Measurements from ENCODE around the gene B4GALT2.
A peak's percentile ranks its signal among the peaks of the same experiment; 100 is the strongest.

The B4GALT2 gene

DNA sequence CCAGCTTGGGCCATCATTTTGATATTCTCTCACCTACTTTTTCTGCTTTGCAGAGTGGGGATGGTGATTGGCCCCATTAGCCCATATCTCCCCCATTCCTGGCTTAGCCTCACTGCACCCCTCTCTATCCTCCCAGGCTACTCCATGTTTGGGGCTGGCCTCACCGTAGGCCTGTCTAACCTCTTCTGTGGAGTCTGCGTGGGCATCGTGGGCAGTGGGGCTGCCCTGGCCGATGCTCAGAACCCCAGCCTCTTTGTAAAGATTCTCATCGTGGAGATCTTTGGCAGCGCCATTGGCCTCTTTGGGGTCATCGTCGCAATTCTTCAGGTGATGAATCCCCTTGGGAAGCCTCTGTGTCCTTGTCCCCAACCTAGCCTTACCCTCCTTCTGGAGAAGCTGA, 2.1 kb upstream of the B4GALT2 start:
- peaks cover 18% of the 10 kb centered on the region for H3K36me3 ChIP-seq (ENCODE audit: control insufficient read depth, insufficient read depth, low read length)
- H3K4me3 ChIP-seq (ENCODE audit: low read length) = no peak overlapping the region
- H3K4me1 ChIP-seq (ENCODE audit: control insufficient read depth, insufficient read depth, low read length) = peaks cover 11% of the 10 kb centered on the region
- H3K27me3 ChIP-seq (ENCODE audit: control insufficient read depth, insufficient read depth, low read length) = no peaks in the 10 kb centered on the region
- H3K27ac ChIP-seq (ENCODE audit: low read depth, low read length) = no peak overlapping the region
- no peak overlapping the region for H3K9ac ChIP-seq (ENCODE audit: low read length)

DNA sequence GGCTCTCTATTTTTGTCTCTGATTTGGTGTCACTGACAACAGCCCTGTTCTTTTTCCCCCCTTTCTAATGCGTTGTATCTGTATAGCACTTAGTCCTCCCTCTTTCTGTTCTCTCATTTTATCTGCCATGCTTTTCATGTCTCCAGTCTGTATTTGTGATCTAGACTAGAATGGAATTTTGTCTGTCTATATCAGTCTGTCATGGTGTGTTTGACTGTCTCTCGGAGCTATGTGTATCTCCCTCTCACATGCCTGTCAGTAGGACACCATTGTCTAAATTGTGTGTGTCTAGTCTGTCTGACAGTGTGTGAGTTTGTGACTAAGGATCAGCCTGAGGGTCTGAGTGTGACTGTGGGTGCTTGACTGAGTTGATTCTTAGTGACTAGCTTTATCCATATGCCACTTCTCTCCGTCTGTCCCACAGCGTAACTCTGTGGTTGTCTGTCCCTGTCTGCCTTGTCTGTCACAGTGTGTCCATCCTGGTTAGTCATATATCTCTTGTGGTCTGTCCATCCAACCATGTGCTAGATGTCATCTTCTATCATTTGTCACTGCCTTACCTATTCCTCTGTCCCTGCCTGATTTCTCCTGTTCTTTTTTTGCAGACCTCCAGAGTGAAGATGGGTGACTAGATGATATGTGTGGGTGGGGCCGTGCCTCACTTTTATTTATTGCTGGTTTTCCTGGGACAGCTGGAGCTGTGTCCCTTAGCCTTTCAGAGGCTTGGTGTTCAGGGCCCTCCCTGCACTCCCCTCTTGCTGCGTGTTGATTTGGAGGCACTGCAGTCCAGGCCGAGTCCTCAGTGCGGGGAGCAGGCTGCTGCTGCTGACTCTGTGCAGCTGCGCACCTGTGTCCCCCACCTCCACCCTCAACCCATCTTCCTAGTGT, 1.4 kb upstream of the B4GALT2 start:
- H3K27ac ChIP-seq (ENCODE audit: low read depth, low read length) = no peak overlapping the region
- peaks cover 15% of the 10 kb centered on the region for H3K36me3 ChIP-seq (ENCODE audit: control insufficient read depth, insufficient read depth, low read length)
- H3K9ac ChIP-seq (ENCODE audit: low read length) = no peak overlapping the region
- H3K4me1 ChIP-seq (ENCODE audit: control insufficient read depth, insufficient read depth, low read length) = peaks cover 11% of the 10 kb centered on the region
- H3K27me3 ChIP-seq (ENCODE audit: control insufficient read depth, insufficient read depth, low read length) = no peaks in the 10 kb centered on the region
- peak overlapping the region; percentile 31 for H3K4me3 ChIP-seq (ENCODE audit: low read length)

DNA sequence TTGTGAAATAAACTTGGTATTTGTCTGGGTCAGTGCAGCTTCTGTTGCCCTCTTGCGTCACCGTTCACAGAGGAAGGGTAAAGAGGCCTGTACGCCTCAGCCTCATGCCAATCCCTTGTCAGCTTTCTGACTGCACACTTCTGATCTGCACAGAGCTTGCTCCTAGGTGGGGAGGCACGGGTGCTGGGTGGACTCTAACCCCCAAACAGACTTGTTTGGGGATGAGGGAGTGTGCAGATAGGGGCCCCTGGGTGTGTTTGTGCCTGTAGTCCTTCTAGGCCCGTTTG, 803 bp upstream of the B4GALT2 start:
- Histone ChIP-seq H3K27me3 (ENCODE audit: control insufficient read depth, insufficient read depth, low read length) (no peaks in the 10 kb centered on the region), H3K27ac (ENCODE audit: low read depth, low read length) (no peak overlapping the region), H3K4me1 (ENCODE audit: control insufficient read depth, insufficient read depth, low read length) (peaks cover 11% of the 10 kb centered on the region), H3K4me3 (ENCODE audit: low read length) (peak overlapping the region; percentile 75), H3K9ac (ENCODE audit: low read length) (no peak overlapping the region), H3K36me3 (ENCODE audit: control insufficient read depth, insufficient read depth, low read length) (peaks cover 13% of the 10 kb centered on the region)

DNA sequence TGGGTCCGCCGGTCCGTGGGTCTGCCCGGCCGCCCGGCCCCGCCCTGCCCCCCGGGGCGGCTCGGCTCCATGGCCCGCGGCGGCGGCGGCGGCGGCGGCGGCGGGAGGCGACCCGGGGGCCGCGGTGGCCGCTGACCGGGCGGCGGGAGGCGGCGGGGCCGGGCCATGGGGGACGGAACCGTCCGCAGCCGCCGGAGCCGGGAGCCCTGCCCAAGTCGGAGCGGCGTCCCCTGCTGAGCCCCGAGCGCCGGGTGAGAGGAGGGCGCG, 184 bp downstream of the B4GALT2 start:
- H3K27ac ChIP-seq (ENCODE audit: low read depth, low read length) = no peak overlapping the region
- no peak overlapping the region for H3K9ac ChIP-seq (ENCODE audit: low read length)
- H3K36me3 ChIP-seq (ENCODE audit: control insufficient read depth, insufficient read depth, low read length) = peaks cover 13% of the 10 kb centered on the region

DNA sequence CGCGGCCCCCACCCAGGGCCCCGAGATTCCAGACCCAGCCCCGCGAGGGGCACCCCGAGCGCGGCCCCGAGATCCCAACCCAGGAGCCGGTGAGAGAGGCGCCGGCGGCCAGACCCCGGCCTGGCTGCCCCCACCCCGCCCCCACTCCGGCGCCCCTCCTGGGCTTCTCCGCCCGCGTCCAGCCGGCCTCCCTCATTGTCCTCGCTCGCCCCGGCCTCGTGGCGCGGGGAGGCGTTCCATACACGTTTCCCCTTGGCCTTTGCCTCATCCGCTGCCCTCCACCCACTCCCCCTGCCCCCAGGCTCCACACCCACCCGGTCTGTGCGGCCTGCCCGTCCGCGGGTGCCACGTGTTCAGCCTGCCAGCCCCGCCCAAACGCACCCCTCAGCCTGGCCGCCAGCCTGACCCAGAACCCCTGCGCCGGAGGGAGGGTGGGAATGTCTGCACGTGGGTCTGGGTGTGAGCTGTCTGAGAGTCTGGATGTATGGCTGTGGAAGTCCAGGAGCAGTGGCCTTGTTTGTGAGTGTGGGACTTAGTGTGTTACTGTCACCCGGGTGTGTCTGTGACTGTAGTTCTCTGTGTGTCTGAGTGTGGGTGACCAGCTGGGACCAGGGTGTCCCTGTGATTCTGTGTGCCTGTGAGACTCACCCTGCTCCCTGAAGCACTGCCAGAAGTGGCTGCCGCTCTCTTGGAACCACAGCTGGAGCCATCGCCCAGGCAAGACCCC, 681 bp downstream of the B4GALT2 start:
- no peaks in the 10 kb centered on the region for H3K27me3 ChIP-seq (ENCODE audit: control insufficient read depth, insufficient read depth, low read length)
- peak overlapping the region; percentile 45 for H3K9ac ChIP-seq (ENCODE audit: low read length)
- H3K4me1 ChIP-seq (ENCODE audit: control insufficient read depth, insufficient read depth, low read length) = peaks cover 11% of the 10 kb centered on the region
- H3K36me3 ChIP-seq (ENCODE audit: control insufficient read depth, insufficient read depth, low read length) = peaks cover 13% of the 10 kb centered on the region
- H3K4me3 ChIP-seq (ENCODE audit: low read length) = peak overlapping the region; percentile 58
- no peak overlapping the region for H3K27ac ChIP-seq (ENCODE audit: low read depth, low read length)

More for the DNA sequence above, 184 bp downstream of the B4GALT2 start:
- peaks cover 11% of the 10 kb centered on the region for H3K4me1 ChIP-seq (ENCODE audit: control insufficient read depth, insufficient read depth, low read length)
- no peaks in the 10 kb centered on the region for H3K27me3 ChIP-seq (ENCODE audit: control insufficient read depth, insufficient read depth, low read length)
- peak overlapping the region; percentile 58 for H3K4me3 ChIP-seq (ENCODE audit: low read length)

DNA sequence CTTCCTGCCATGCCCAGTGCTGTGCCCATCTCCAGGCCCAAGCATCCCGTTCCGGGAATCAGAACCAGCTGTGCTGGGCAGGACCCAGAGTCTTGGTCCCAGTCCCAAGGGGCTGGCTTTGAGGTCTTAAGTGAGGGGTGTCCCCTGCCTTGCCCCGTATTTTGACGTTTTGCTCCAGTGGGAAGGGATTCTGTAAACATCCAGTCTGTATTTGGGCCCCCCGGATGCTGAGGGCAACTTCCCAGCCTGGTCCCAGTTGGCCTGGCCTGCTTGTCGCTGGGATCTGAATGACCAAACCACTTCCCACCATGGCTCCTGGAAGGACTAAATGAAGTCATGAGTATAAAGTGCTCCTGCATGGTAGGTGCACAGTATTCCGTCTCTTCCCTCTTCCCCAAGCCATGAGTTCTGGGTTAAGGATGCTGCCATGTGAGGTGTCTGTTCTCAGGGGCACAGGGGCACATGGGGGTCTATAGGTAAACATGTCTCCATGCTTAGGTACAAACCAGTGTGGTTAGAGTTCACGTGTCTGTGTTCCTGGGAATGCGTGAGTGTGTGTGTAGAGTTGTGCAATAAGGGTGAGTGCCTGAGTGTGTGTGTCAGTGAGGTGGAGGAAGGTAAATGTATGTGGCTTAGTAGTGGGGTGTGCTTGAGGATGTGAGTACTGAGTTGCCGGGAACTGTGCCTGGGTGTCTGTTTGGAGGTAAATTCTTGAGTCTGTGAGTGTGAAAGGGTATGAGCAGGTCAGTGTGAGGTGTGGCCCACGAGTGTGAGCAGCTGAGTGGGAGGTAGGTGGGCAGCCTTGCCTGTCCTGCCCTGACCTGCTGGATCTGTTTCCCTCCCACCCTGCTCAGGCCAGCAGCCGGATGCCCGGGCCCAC, 1.5 kb downstream of the B4GALT2 start:
- Histone ChIP-seq H3K27ac (ENCODE audit: low read depth, low read length) (no peak overlapping the region), H3K4me3 (ENCODE audit: low read length) (peak overlapping the region; percentile 58), H3K9ac (ENCODE audit: low read length) (no peak overlapping the region), H3K27me3 (ENCODE audit: control insufficient read depth, insufficient read depth, low read length) (no peaks in the 10 kb centered on the region), H3K36me3 (ENCODE audit: control insufficient read depth, insufficient read depth, low read length) (peaks cover 13% of the 10 kb centered on the region), H3K4me1 (ENCODE audit: control insufficient read depth, insufficient read depth, low read length) (peaks cover 11% of the 10 kb centered on the region)

DNA sequence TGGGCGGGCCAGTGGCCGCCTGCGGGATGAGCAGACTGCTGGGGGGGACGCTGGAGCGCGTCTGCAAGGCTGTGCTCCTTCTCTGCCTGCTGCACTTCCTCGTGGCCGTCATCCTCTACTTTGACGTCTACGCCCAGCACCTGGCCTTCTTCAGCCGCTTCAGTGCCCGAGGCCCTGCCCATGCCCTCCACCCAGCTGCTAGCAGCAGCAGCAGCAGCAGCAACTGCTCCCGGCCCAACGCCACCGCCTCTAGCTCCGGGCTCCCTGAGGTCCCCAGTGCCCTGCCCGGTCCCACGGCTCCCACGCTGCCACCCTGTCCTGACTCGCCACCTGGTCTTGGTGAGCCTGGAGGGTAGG, 2.1 kb downstream of the B4GALT2 start:
- H3K27ac ChIP-seq (ENCODE audit: low read depth, low read length) = no peak overlapping the region
- H3K4me3 ChIP-seq (ENCODE audit: low read length) = no peak overlapping the region
- H3K4me1 ChIP-seq (ENCODE audit: control insufficient read depth, insufficient read depth, low read length) = peaks cover 4% of the 10 kb centered on the region
- H3K9ac ChIP-seq (ENCODE audit: low read length) = no peak overlapping the region
- H3K27me3 ChIP-seq (ENCODE audit: control insufficient read depth, insufficient read depth, low read length) = no peaks in the 10 kb centered on the region
- peaks cover 13% of the 10 kb centered on the region for H3K36me3 ChIP-seq (ENCODE audit: control insufficient read depth, insufficient read depth, low read length)

DNA sequence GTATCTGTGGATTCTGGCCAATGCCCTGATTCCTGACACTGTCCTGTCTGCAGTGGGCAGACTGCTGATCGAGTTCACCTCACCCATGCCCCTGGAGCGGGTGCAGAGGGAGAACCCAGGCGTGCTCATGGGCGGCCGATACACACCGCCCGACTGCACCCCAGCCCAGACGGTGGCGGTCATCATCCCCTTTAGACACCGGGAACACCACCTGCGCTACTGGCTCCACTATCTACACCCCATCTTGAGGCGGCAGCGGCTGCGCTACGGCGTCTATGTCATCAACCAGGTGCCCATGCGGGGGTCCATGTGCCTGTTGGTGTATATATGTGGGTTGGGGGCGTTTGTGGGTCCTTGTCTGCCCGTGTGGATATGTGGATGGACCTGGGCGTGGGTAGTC, 2.6 kb downstream of the B4GALT2 start:
- no peak overlapping the region for H3K9ac ChIP-seq (ENCODE audit: low read length)
- peaks cover 9% of the 10 kb centered on the region for H3K36me3 ChIP-seq (ENCODE audit: control insufficient read depth, insufficient read depth, low read length)
- H3K27me3 ChIP-seq (ENCODE audit: control insufficient read depth, insufficient read depth, low read length) = no peaks in the 10 kb centered on the region
- peaks cover 4% of the 10 kb centered on the region for H3K4me1 ChIP-seq (ENCODE audit: control insufficient read depth, insufficient read depth, low read length)
- H3K4me3 ChIP-seq (ENCODE audit: low read length) = no peak overlapping the region
- H3K27ac ChIP-seq (ENCODE audit: low read depth, low read length) = no peak overlapping the region

DNA sequence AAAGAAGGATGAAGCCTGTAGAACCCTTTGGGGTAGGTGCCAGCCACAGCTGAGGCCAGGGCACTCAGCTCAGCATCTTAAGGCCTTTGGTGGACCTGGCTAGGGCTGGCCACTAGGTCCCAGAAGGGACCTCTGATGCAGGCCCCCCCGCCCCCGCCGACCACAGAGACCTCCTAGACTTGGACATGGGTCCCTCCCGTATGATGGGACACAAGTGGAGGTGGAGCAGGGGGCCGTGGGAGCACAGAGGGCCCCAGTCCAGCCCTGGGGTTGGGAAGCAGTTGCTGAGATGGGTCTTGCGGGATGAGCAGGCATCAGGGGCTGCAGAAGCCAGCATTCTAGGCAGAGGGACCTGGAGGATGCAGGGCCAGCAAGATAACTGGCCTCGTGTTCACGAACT, 3.2 kb downstream of the B4GALT2 start:
- H3K27me3 ChIP-seq (ENCODE audit: control insufficient read depth, insufficient read depth, low read length) = no peaks in the 10 kb centered on the region
- H3K4me3 ChIP-seq (ENCODE audit: low read length) = no peak overlapping the region
- H3K4me1 ChIP-seq (ENCODE audit: control insufficient read depth, insufficient read depth, low read length) = peaks cover 4% of the 10 kb centered on the region
- no peak overlapping the region for H3K27ac ChIP-seq (ENCODE audit: low read depth, low read length)
- no peak overlapping the region for H3K9ac ChIP-seq (ENCODE audit: low read length)
- H3K36me3 ChIP-seq (ENCODE audit: control insufficient read depth, insufficient read depth, low read length) = peaks cover 9% of the 10 kb centered on the region

DNA sequence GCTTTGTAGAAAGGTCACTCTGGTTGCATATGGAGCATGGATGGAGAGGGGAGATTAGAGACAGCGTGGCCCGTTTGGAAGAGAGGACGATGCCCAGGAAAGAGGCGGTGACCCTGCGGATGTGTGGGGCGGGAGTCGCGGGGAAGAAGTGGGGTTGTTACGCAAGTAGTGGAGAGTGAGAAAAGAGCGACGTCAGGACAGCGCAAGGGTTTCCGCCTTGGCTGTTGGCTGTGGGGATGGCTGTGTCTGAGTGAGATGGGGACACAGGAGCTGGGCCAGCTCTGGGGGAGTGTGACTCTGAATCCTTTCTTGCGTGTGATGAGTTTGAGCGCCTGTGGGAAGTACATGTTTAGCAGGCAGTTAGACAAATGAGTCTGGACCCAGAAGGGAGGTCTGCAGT, 3.8 kb downstream of the B4GALT2 start:
- Histone ChIP-seq H3K4me3 (ENCODE audit: low read length) (no peak overlapping the region), H3K27me3 (ENCODE audit: control insufficient read depth, insufficient read depth, low read length) (no peaks in the 10 kb centered on the region), H3K36me3 (ENCODE audit: control insufficient read depth, insufficient read depth, low read length) (peaks cover 5% of the 10 kb centered on the region), H3K4me1 (ENCODE audit: control insufficient read depth, insufficient read depth, low read length) (peaks cover 4% of the 10 kb centered on the region), H3K27ac (ENCODE audit: low read depth, low read length) (no peak overlapping the region), H3K9ac (ENCODE audit: low read length) (no peak overlapping the region)

DNA sequence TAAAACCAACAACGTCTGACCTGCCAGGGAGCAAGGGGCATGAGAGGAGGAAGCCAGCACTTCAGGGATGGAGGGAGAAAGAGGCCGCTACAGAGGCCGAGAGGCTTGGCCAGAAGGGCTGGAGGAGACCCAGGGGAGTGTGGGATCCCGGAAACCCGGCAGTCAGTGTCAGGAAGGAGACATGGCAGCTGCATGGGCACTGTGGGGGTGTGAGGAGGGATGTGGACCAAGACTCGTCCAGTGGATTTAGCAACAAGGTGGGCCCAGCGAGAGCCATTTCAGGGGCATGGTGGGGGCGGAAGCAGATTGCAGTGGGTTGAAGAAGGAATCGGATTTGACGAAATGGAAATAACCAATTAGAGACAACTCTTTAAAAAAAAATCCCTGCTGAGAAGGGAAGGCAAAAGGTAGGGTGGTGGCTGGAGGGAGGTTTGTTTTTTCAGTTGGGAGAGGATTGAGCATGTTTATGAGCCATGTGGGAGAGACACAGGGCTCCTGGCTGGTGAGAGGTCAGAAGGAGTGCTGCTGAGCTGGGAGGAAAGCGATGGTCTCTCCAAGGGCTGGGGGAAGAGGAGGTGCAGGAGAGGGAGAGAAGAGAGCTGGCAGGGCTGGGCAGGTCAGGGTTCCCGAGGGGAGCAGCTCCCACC, 4.4 kb downstream of the B4GALT2 start:
- Histone ChIP-seq H3K9ac (ENCODE audit: low read length) (no peak overlapping the region), H3K36me3 (ENCODE audit: control insufficient read depth, insufficient read depth, low read length) (no peaks in the 10 kb centered on the region), H3K4me1 (ENCODE audit: control insufficient read depth, insufficient read depth, low read length) (peaks cover 4% of the 10 kb centered on the region), H3K27ac (ENCODE audit: low read depth, low read length) (no peak overlapping the region), H3K4me3 (ENCODE audit: low read length) (no peak overlapping the region), H3K27me3 (ENCODE audit: control insufficient read depth, insufficient read depth, low read length) (no peaks in the 10 kb centered on the region)

DNA sequence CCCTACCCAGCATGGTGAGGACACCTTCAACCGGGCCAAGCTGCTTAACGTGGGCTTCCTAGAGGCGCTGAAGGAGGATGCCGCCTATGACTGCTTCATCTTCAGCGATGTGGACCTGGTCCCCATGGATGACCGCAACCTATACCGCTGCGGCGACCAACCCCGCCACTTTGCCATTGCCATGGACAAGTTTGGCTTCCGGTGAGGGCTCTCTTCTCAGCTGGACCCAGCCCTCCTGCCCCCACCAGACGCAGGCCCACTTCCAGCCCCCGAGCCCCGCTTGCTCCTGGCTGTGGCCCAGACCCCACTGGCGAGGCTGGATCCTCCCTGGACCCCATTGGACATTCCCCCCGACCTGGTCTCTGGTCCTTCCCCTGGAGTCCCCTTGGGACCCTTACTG, 5.8 kb downstream of the B4GALT2 start:
- no peak overlapping the region for H3K27ac ChIP-seq (ENCODE audit: low read depth, low read length)
- H3K27me3 ChIP-seq (ENCODE audit: control insufficient read depth, insufficient read depth, low read length) = no peaks in the 10 kb centered on the region
- H3K4me3 ChIP-seq (ENCODE audit: low read length) = no peak overlapping the region
- H3K36me3 ChIP-seq (ENCODE audit: control insufficient read depth, insufficient read depth, low read length) = no peaks in the 10 kb centered on the region
- H3K9ac ChIP-seq (ENCODE audit: low read length) = no peak overlapping the region
- H3K4me1 ChIP-seq (ENCODE audit: control insufficient read depth, insufficient read depth, low read length) = peaks cover 3% of the 10 kb centered on the region

Measured in rectal smooth muscle tissue (tissue), 1 donor.